Cardiac fibroblast (primary cell): Measurements from ENCODE around the gene ADAMTS2.

Source experiments
- DNase-seq, 2 donors: peaks; one replicate each; pipeline versions ENCODE4 v3.0.0 to v3.0.0-alpha.2; 2010; ENCODE audit warnings: low read depth in 2 of 2
- H3K4me3 ChIP-seq, 2 donors: replicated peaks in 1 of 2; 1 replicate in 1 of 2; 2 replicates in 1 of 2; pipeline ENCODE4 v1.5.1; 2011; ENCODE audit warnings: low read depth in 2 of 2, low read length in 2 of 2, mild to moderate bottlenecking in 2 of 2, moderate library complexity in 1 of 2
- CTCF ChIP-seq: IDR thresholded peaks from one replicate; pipeline ENCODE4 v1.5.1; 2011; ENCODE audit warnings: low read depth, mild to moderate bottlenecking, low read length, inconsistent platforms

Gene ADAMTS2

GRCh38 chr5:179196405-179197079 is 148.7 kb downstream of the ADAMTS2 start:
- no peak for TF ChIP-seq CTCF
- DNase-seq = no peak

GRCh38 chr5:179195561-179196404 is 149.5 kb downstream of the ADAMTS2 start:
- no peak for TF ChIP-seq CTCF
- DNase-seq = no peak
- H3K4me3 ChIP-seq = no peak overlapping the region

More at GRCh38 chr5:179196405-179197079, 148.7 kb downstream of the ADAMTS2 start:
- no peak overlapping the region for H3K4me3 ChIP-seq

GRCh38 chr5:179194941-179195381 is 150.3 kb downstream of the ADAMTS2 start:
- no peak for TF ChIP-seq CTCF
- no peak for DNase-seq
- no peak overlapping the region for H3K4me3 ChIP-seq

- no peak for TF ChIP-seq CTCF
- no peak for DNase-seq
- H3K4me3 ChIP-seq = no peak overlapping the region
Measured at GRCh38 chr5:179194201-179194910, 150.9 kb downstream of the ADAMTS2 start.

GRCh38 chr5:179193746-179194145 is 151.5 kb downstream of the ADAMTS2 start:
- no peak overlapping the region for H3K4me3 ChIP-seq
- no peak for DNase-seq

More at GRCh38 chr5:179193746-179194145, 151.5 kb downstream of the ADAMTS2 start:
- TF ChIP-seq CTCF = no peak
